Omental fat pad (tissue), 4 donors: Measurements from ENCODE around the gene FOXF1. TPM values are rescaled to one million over a fixed set of nuclear protein-coding genes. Genes with fewer than 3 reads are reported as not detected.

Experiments used
- ATAC-seq: fragments of 150-250 bp; one replicate; pipeline ENCODE4 v1.9.1; 2016; ENCODE audit warnings: mild to moderate bottlenecking, moderate library complexity; ENCODE audit not compliant: low FRiP score
- DNase-seq: peaks from one replicate; pipeline ENCODE4 v3.0.0-alpha.2; 2019; ENCODE audit warnings: low spot score
- CTCF ChIP-seq, 3 donors: fragments of 450-650 bp; IDR thresholded peaks; one replicate each; pipeline ENCODE4 v1.5.1; 2016 to 2017; ENCODE audit warnings: antibody characterized with exemption in 3 of 3, mild to moderate bottlenecking in 3 of 3, moderate library complexity in 2 of 3
- total RNA-seq, 4 donors: library from RNA; depleted of rRNA; stranded (reverse); fragments of >200 nt; gene quantifications; one replicate each; pipeline ENCODE4 v1.1.0, GENCODE V29; 2016

The FOXF1 gene
- total RNA-seq, 4 donors from 2014 or later: 0.88 to 6.6 (median 1.4) TPM

- no peak for DNase-seq
- TF ChIP-seq CTCF (IDR thresholded peaks at IDR 0.05): no peak
- no peak for ATAC-seq
These were observed 42.8 kb upstream of the FOXF1 start for GRCh38 chr16:86467490-86467889.

GRCh38 chr16:86470964-86471363, 39.4 kb upstream of the FOXF1 start:
- no peak for ATAC-seq
- no peak for DNase-seq
- TF ChIP-seq CTCF (IDR thresholded peaks at IDR 0.05): no peak

DNA sequence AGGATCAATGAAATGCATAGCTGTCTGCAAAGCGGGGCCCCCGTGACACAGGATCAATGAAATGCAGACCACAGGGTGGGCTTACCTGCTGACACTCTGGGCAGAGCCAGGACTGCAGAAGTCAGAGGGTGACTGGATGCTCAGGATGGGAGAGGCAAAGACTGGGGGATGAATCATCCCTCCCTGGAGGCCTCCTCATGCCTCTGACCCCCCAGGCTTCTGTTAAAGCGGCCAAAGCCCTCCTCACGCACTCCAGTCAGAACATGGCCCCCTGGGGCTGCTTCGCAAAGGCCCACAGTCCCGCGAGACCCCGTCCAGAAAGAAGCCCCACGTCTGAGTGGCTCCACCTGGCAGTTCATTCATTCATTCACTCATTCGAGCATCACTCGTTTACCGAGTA, 38.4 kb upstream of the FOXF1 start:
- DNase-seq (no peak), ATAC-seq (no peak)
- TF ChIP-seq CTCF (IDR thresholded peaks at IDR 0.05): no peak

DNA sequence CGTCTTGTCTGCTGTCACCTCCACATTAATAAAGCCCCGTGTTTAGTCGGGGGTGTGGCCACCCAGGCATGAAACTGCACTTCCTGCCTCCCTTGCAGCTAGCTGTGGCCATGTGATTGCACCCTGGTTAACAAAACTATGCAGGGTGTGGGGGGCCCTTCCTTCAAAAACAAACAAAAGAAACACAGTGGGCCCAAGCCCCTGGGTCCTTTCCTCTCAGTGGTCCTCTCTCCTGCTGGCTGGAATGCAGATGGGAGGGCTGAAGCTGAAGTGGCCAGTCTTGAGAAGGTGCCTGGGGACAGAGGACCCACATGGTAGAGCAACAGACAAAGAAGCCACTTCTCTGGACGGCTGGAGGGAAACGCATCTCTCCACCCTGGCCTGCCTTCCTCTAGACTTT, 38.0 kb upstream of the FOXF1 start:
- DNase-seq: no peak
- ATAC-seq: no peak
- no peak for TF ChIP-seq CTCF (IDR thresholded peaks at IDR 0.05)

GRCh38 chr16:86476956-86477534, 33.3 kb upstream of the FOXF1 start:
- TF ChIP-seq CTCF (IDR thresholded peaks at IDR 0.05): no peak
- DNase-seq: no peak
- ATAC-seq: no peak

GRCh38 chr16:86477642-86478041, 32.7 kb upstream of the FOXF1 start:
- ATAC-seq: no peak
- DNase-seq: no peak
- no peak for TF ChIP-seq CTCF (IDR thresholded peaks at IDR 0.05)

DNA sequence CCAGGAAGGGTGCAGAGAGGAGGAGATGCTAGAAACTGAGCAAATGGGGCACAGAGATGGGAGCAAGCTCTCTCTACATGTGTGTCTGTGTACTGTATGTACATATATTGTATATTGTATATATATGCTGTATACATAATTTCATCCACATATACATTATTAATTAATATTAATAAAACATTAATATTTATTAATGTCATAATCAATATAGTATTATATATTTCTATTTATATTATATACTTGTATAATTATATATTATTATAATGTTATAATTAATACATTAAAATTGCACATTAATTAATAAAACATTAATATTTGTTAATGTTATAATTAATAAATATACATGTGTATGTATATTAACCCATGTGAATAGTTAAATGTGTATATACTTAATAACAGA, 31.5 kb upstream of the FOXF1 start:
- no peak for TF ChIP-seq CTCF (IDR thresholded peaks at IDR 0.05)
- DNase-seq: no peak
- no peak for ATAC-seq
